Gastroesophageal sphincter (tissue), 4 donors: Measurements from ENCODE around the gene ZFYVE16. TPM values are rescaled to one million over a fixed set of nuclear protein-coding genes. Genes with fewer than 3 reads are reported as not detected.

Experiments used
- ATAC-seq: fragments of 150-250 bp; one replicate; pipeline ENCODE4 v1.9.1; 2016; ENCODE audit warnings: mild to moderate bottlenecking, moderate library complexity
- H3K27ac ChIP-seq, 4 donors: fragments of 200-600 bp; sonication (generic) in 3 of 4; 1 replicate in 3 of 4; 2 replicates in 1 of 4; pipeline ENCODE4 v1.5.1; 2016 to 2019
- H3K27me3 ChIP-seq: fragments of 200-600 bp; sonication (generic); one replicate; pipeline ENCODE4 v1.5.1; 2019
- H3K36me3 ChIP-seq, 2 donors: fragments of 200-600 bp; sonication (generic); one replicate each; pipeline ENCODE4 v1.5.1; 2019; ENCODE audit warnings: control low read depth in 1 of 2
- H3K4me1 ChIP-seq, 3 donors: fragments of 200-600 bp; sonication (generic); 1 replicate in 2 of 3; 2 replicates in 1 of 3; pipeline ENCODE4 v1.5.1; 2016 to 2019; ENCODE audit warnings: control low read depth in 2 of 3
- H3K4me3 ChIP-seq, 2 donors: fragments of 200-600 bp; sonication (generic); one replicate each; pipeline ENCODE4 v1.5.1; 2019; ENCODE audit warnings: mild to moderate bottlenecking in 1 of 2, moderate library complexity in 1 of 2
- H3K9me3 ChIP-seq, 3 donors: fragments of 200-600 bp; sonication (generic); one replicate each; pipeline ENCODE4 v1.5.1; 2017 to 2019; ENCODE audit warnings: control low read depth in 2 of 3
- CTCF ChIP-seq, 4 experiments: fragments of 200-600 bp in 2 of 4; fragments of 450-650 bp in 2 of 4; sonication (generic) in 1 of 4; IDR thresholded peaks; one replicate each; pipeline ENCODE4 v1.5.1; 2017 to 2019; ENCODE audit warnings: antibody characterized with exemption in 4 of 4, mild to moderate bottlenecking in 2 of 4, moderate library complexity in 2 of 4
- EP300 ChIP-seq: sonication (generic); formaldehyde crosslinking; IDR thresholded peaks from one replicate; pipeline ENCODE4 v1.6.1; 2017; ENCODE audit warnings: antibody characterized with exemption, mild to moderate bottlenecking
- POLR2A ChIP-seq, 2 donors: fragments of 450-650 bp; IDR thresholded peaks; one replicate each; pipeline ENCODE4 v1.6.1; 2017; ENCODE audit warnings: antibody characterized with exemption in 2 of 2, mild to moderate bottlenecking in 2 of 2, moderate library complexity in 1 of 2
- POLR2AphosphoS5 ChIP-seq: sonication (generic); formaldehyde crosslinking; IDR thresholded peaks from one replicate; pipeline ENCODE4 v1.6.1; 2017; ENCODE audit warnings: antibody characterized with exemption
- WGBS, 2 donors: methylation state at CpG; one replicate each; pipeline ENCODE4 v1.1.5; 2018; ENCODE audit warnings: low coverage in 1 of 2; 5-methylcytosine and 5-hydroxymethylcytosine counted together
- total RNA-seq, 4 donors: library from RNA; depleted of rRNA; stranded (reverse); fragments of >200 nt; gene quantifications; one replicate each; pipeline ENCODE4 v1.1.0, GENCODE V29; 2016

ZFYVE16 gene
- total RNA-seq, result 10 to 100 TPM; 23.6 to 33.8 (median 26.9) TPM

- peak; percentile 98 for ATAC-seq
- no peaks in the 10 kb centered on the region for H3K36me3 ChIP-seq
- 3% methylated on average over 6 of the region's 66 CpGs; no CpG with 5 or more reads in 1 of the 2 donors for WGBS, 2 donors
These were observed at the start of gene ZFYVE16 for GRCh38 chr5:80407735-80408483. TSS of gene ZFYVE16 (plus strand) at chr5:80408064. CDS start at chr5:80434148, 26,084 bp downstream.

GRCh38 chr5:80360914-80361444, 46.9 kb upstream of the ZFYVE16 start:
- no peaks in the 10 kb centered on the region for H3K27me3 ChIP-seq
- ATAC-seq, result no peak
- H3K9me3 ChIP-seq, result no peaks in the 10 kb centered on the region
- H3K36me3 ChIP-seq, result no peaks in the 10 kb centered on the region
- no peak overlapping the region for H3K27ac ChIP-seq
- TF ChIP-seq CTCF (IDR thresholded peaks at IDR 0.05) (no peak), EP300 (no peak), POLR2AphosphoS5 (no peak), POLR2A (IDR thresholded peaks at IDR 0.05) (no peak)
- H3K4me3 ChIP-seq, result no peak overlapping the region
- H3K4me1 ChIP-seq, result no peaks in the 10 kb centered on the region

More at GRCh38 chr5:80407735-80408483, at the start of gene ZFYVE16:
- H3K27me3 ChIP-seq, result no peaks in the 10 kb centered on the region
- TF ChIP-seq POLR2A (IDR thresholded peaks at IDR 0.05), result peak; percentile 65 to 77
- TF ChIP-seq POLR2AphosphoS5, result peak; percentile 85
- peak in 3 of 4 experiments; percentile 51 to 60 (median 59) for TF ChIP-seq CTCF (IDR thresholded peaks at IDR 0.05)
- no peak for TF ChIP-seq EP300
- peak within 1 kb of the TSS; percentile 70 to 90 for H3K4me3 ChIP-seq
- H3K27ac ChIP-seq, result peak within 1 kb of the TSS; percentile 82 to 98 (median 98)
- H3K4me1 ChIP-seq, result peaks cover 0 to 37% (median 9%) of the 10 kb centered on the region in 3 donors
- H3K9me3 ChIP-seq, result no peaks in the 10 kb centered on the region

- no peak for ATAC-seq
- H3K36me3 ChIP-seq, result no peaks in the 10 kb centered on the region
- no peaks in the 10 kb centered on the region for H3K27me3 ChIP-seq
- H3K27ac ChIP-seq, result no peak overlapping the region
- no peaks in the 10 kb centered on the region for H3K9me3 ChIP-seq
- H3K4me3 ChIP-seq, result no peak overlapping the region
- H3K4me1 ChIP-seq, result no peaks in the 10 kb centered on the region
- no peak for TF ChIP-seq EP300
- TF ChIP-seq POLR2AphosphoS5, result no peak
- 83 to 94% methylated on average over 5 to 6 of the region's 6 CpGs for WGBS, 2 donors
These were observed 43.0 kb upstream of the ZFYVE16 start for GRCh38 chr5:80364892-80365291.

- Histone ChIP-seq H3K9me3 (no peaks in the 10 kb centered on the region), H3K4me1 (no peaks in the 10 kb centered on the region), H3K36me3 (no peaks in the 10 kb centered on the region), H3K27me3 (no peaks in the 10 kb centered on the region), H3K27ac (no peak overlapping the region), H3K4me3 (no peak overlapping the region)
- TF ChIP-seq CTCF (IDR thresholded peaks at IDR 0.05) (no peak), EP300 (no peak), POLR2A (IDR thresholded peaks at IDR 0.05) (no peak), POLR2AphosphoS5 (no peak)
- no peak for ATAC-seq
- 61 to 78% methylated on average over 4 of the region's 4 CpGs for WGBS, 2 donors
These were observed 39.0 kb upstream of the ZFYVE16 start for GRCh38 chr5:80368661-80369480.

- no peak for ATAC-seq
- Histone ChIP-seq H3K27me3 (no peaks in the 10 kb centered on the region), H3K36me3 (no peaks in the 10 kb centered on the region), H3K4me3 (no peak overlapping the region), H3K27ac (no peak overlapping the region), H3K9me3 (no peaks in the 10 kb centered on the region), H3K4me1 (no peaks in the 10 kb centered on the region)
- 84 to 88% methylated on average over 5 to 8 of the region's 8 CpGs for WGBS, 2 donors
- TF ChIP-seq CTCF (IDR thresholded peaks at IDR 0.05), result no peak
- TF ChIP-seq POLR2AphosphoS5, result no peak
- no peak for TF ChIP-seq POLR2A (IDR thresholded peaks at IDR 0.05)
- TF ChIP-seq EP300, result no peak
These were observed 38.3 kb upstream of the ZFYVE16 start for GRCh38 chr5:80369521-80369920.
